DOHH2 (cell line): ENCODE measurements around the gene CCDC85C.

ENCODE experiments used
- H3F3A ChIP-seq: fragments of 200-600 bp; sonication (generic), shearing (Covaris generic); 2 replicates; pipeline ENCODE4 v1.6.0; 2016; ENCODE audit warnings: antibody characterized with exemption, mild to moderate bottlenecking; ENCODE audit not compliant: control insufficient read depth, insufficient read depth
- H3K27ac ChIP-seq: fragments of 200-600 bp; sonication (generic); 2 replicates; pipeline ENCODE4 v1.5.1; 2014; ENCODE audit warnings: low read depth, mild to moderate bottlenecking, low read length, moderate library complexity
- H3K27me3 ChIP-seq: fragments of 200-600 bp; sonication (generic); 2 replicates; pipeline ENCODE4 v1.6.1; 2014; ENCODE audit warnings: mild to moderate bottlenecking, low read length, mixed read lengths; ENCODE audit not compliant: control insufficient read depth
- H3K36me3 ChIP-seq: fragments of 200-600 bp; sonication (generic); 2 replicates; pipeline ENCODE4 v1.6.1; 2014; ENCODE audit warnings: mild to moderate bottlenecking, low read length, moderate library complexity, mixed read lengths; ENCODE audit not compliant: control insufficient read depth
- H3K4me1 ChIP-seq: fragments of 200-600 bp; sonication (generic); 2 replicates; pipeline ENCODE4 v1.6.1; 2014; ENCODE audit warnings: mild to moderate bottlenecking, low read length, mixed read lengths; ENCODE audit not compliant: control insufficient read depth
- H3K4me2 ChIP-seq: fragments of 200-600 bp; sonication (generic); 2 replicates; pipeline ENCODE4 v1.6.0; 2014; ENCODE audit warnings: mild to moderate bottlenecking, low read length, moderate library complexity
- H3K4me3 ChIP-seq: fragments of 200-600 bp; sonication (generic); 2 replicates; pipeline ENCODE4 v1.5.1; 2014; ENCODE audit warnings: mild to moderate bottlenecking, low read length, mixed read lengths
- H3K79me2 ChIP-seq: fragments of 200-600 bp; sonication (generic); 2 replicates; pipeline ENCODE4 v1.6.1; 2014; ENCODE audit warnings: mild to moderate bottlenecking, low read length, mixed read lengths; ENCODE audit not compliant: control insufficient read depth
- H3K9me2 ChIP-seq: fragments of 200-600 bp; sonication (generic); replicated peaks from 2 replicates; pipeline ENCODE4 v1.6.1; 2014; ENCODE audit warnings: mild to moderate bottlenecking, low read length, mixed read lengths; ENCODE audit not compliant: control insufficient read depth
- H3K9me3 ChIP-seq: fragments of 200-600 bp; sonication (generic); 2 replicates; pipeline ENCODE4 v1.6.1; 2014; ENCODE audit warnings: antibody characterized with exemption, low read length, mixed read lengths; ENCODE audit not compliant: control insufficient read depth, insufficient read depth
- H4K20me1 ChIP-seq: fragments of 200-600 bp; sonication (generic); 2 replicates; pipeline ENCODE4 v1.6.0; 2014; ENCODE audit warnings: low read depth, mild to moderate bottlenecking, antibody characterized with exemption, low read length, moderate library complexity; ENCODE audit not compliant: control insufficient read depth, insufficient read depth
- CTCF ChIP-seq: fragments of 200-600 bp; sonication (generic); IDR thresholded peaks from one replicate; pipeline ENCODE4 v1.5.1; 2014; ENCODE audit warnings: antibody characterized with exemption, mild to moderate bottlenecking, low read depth, low read length; ENCODE audit not compliant: poor library complexity, severe bottlenecking
- EZH2phosphoT487 ChIP-seq: fragments of 200-600 bp; sonication (generic); IDR thresholded peaks from 2 replicates; pipeline ENCODE4 v1.6.1; 2017; ENCODE audit warnings: borderline replicate concordance, mild to moderate bottlenecking, antibody characterized with exemption, low read length, moderate library complexity, mixed read lengths

Gene CCDC85C

GRCh38 chr14:99628887-99629618, 25.0 kb upstream of the CCDC85C start:
- peak; percentile 96 for TF ChIP-seq CTCF
- no peak for TF ChIP-seq EZH2phosphoT487
- H3K4me2 ChIP-seq = no peak overlapping the region
- H3K36me3 ChIP-seq = no peaks in the 10 kb centered on the region
- H3F3A ChIP-seq = no peaks in the 10 kb centered on the region
- H3K79me2 ChIP-seq = no peaks in the 10 kb centered on the region
- H3K27ac ChIP-seq = no peak overlapping the region
- H3K9me2 ChIP-seq = no peaks in the 10 kb centered on the region
- no peaks in the 10 kb centered on the region for H3K4me1 ChIP-seq
- no peaks in the 10 kb centered on the region; the same call in 1 of the 2 replicates for H3K27me3 ChIP-seq
- no peak overlapping the region for H3K4me3 ChIP-seq
- H3K9me3 ChIP-seq = no peaks in the 10 kb centered on the region
- no peaks in the 10 kb centered on the region for H4K20me1 ChIP-seq

GRCh38 chr14:99627510-99628381, 23.7 kb upstream of the CCDC85C start:
- TF ChIP-seq CTCF (no peak), EZH2phosphoT487 (no peak)

GRCh38 chr14:99627100-99627499, 23.1 kb upstream of the CCDC85C start:
- Histone ChIP-seq H3F3A (no peaks in the 10 kb centered on the region), H3K4me1 (no peaks in the 10 kb centered on the region), H3K27ac (no peak overlapping the region), H3K79me2 (no peaks in the 10 kb centered on the region), H3K36me3 (no peaks in the 10 kb centered on the region), H3K9me3 (no peaks in the 10 kb centered on the region), H3K9me2 (no peaks in the 10 kb centered on the region), H3K4me2 (no peak overlapping the region), H4K20me1 (no peaks in the 10 kb centered on the region), H3K27me3 (no peaks in the 10 kb centered on the region; the same call in 1 of the 2 replicates), H3K4me3 (no peak overlapping the region)
- TF ChIP-seq CTCF = no peak
- no peak for TF ChIP-seq EZH2phosphoT487

More at GRCh38 chr14:99627510-99628381, 23.7 kb upstream of the CCDC85C start:
- Histone ChIP-seq H4K20me1 (no peaks in the 10 kb centered on the region), H3K9me3 (no peaks in the 10 kb centered on the region), H3K4me1 (no peaks in the 10 kb centered on the region), H3K79me2 (no peaks in the 10 kb centered on the region), H3K27me3 (no peaks in the 10 kb centered on the region; the same call in 1 of the 2 replicates), H3K4me2 (no peak overlapping the region), H3K27ac (no peak overlapping the region), H3K4me3 (no peak overlapping the region), H3K9me2 (no peaks in the 10 kb centered on the region), H3K36me3 (no peaks in the 10 kb centered on the region), H3F3A (no peaks in the 10 kb centered on the region)
